ENCODE results near the gene SLC27A6. TPM values are rescaled to one million over a fixed set of nuclear protein-coding genes. Genes with fewer than 3 reads are reported as not detected.

Gene SLC27A6
- total RNA-seq, 1 donor from 2014 or later, result not detected

- Histone ChIP-seq H3K27me3 (peaks cover 20% of the 10 kb centered on the region), H3K4me3 (peak overlapping the region; percentile 32), H3K36me3 (no peaks in the 10 kb centered on the region), H3K27ac (no peak overlapping the region), H3K9me3 (no peaks in the 10 kb centered on the region), H3K4me1 (no peaks in the 10 kb centered on the region)
- TF ChIP-seq, protein P1, sequence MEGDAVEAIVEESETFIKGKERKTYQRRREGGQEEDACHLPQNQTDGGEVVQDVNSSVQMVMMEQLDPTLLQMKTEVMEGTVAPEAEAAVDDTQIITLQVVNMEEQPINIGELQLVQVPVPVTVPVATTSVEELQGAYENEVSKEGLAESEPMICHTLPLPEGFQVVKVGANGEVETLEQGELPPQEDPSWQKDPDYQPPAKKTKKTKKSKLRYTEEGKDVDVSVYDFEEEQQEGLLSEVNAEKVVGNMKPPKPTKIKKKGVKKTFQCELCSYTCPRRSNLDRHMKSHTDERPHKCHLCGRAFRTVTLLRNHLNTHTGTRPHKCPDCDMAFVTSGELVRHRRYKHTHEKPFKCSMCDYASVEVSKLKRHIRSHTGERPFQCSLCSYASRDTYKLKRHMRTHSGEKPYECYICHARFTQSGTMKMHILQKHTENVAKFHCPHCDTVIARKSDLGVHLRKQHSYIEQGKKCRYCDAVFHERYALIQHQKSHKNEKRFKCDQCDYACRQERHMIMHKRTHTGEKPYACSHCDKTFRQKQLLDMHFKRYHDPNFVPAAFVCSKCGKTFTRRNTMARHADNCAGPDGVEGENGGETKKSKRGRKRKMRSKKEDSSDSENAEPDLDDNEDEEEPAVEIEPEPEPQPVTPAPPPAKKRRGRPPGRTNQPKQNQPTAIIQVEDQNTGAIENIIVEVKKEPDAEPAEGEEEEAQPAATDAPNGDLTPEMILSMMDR (IDR thresholded peaks at IDR 0.05), result no peak
- DNase-seq (no peak), ATAC-seq (peak; percentile 23)
- intact Hi-C loops (cut with DNase I), result no loop called here
These were observed 482 bp downstream of the SLC27A6 start for GRCh38 chr5:128965638-128966302.

DNA sequence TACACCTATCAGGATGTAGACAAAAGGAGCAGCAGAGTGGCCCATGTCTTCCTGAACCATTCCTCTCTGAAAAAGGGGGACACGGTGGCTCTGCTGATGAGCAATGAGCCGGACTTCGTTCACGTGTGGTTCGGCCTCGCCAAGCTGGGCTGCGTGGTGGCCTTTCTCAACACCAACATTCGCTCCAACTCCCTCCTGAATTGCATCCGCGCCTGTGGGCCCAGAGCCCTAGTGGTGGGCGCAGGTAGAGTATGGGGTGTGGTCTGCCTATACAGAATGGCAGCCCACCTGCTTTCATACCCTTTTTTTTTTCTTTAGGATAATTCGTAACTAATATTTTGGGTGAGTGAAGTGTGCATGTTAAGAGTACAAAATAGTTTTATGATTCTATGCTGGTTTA, 1.1 kb downstream of the SLC27A6 start:
- no peaks in the 10 kb centered on the region for H3K9me3 ChIP-seq
- H3K27me3 ChIP-seq, result peaks cover 20% of the 10 kb centered on the region
- intact Hi-C loops (cut with DNase I), result no loop called here
- ATAC-seq, result no peak
- H3K36me3 ChIP-seq, result no peaks in the 10 kb centered on the region
- no peaks in the 10 kb centered on the region for H3K4me1 ChIP-seq
- TF ChIP-seq, protein P1 (IDR thresholded peaks at IDR 0.05), result no peak
- no peak for DNase-seq
- no peak overlapping the region for H3K4me3 ChIP-seq
- no peak overlapping the region for H3K27ac ChIP-seq

DNA sequence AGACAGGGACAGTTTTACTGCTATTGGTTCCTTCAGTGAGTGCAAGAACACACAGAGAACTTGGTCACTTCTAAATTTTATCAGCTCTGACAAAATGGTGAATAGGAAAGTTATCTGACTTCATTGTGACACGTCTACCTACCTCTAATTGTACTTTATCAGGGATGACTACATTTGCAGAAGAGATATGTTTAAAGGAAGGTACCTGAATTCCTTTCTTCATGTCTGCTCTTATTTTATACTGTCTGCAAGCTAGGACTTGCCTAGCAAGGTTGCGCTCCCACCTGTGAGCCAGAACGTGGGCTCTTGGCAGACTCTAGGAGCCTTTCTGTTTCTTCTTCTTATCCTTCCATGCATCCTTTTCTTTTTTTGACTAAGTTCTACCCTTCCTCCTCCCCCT, 1.6 kb downstream of the SLC27A6 start:
- no peaks in the 10 kb centered on the region for H3K36me3 ChIP-seq
- H3K27ac ChIP-seq, result no peak overlapping the region
- DNase-seq (no peak), ATAC-seq (no peak)
- intact Hi-C loops (cut with DNase I), result no loop called here
- no peaks in the 10 kb centered on the region for H3K9me3 ChIP-seq
- H3K4me1 ChIP-seq, result no peaks in the 10 kb centered on the region
- peaks cover 20% of the 10 kb centered on the region for H3K27me3 ChIP-seq
- H3K4me3 ChIP-seq, result no peak overlapping the region
- TF ChIP-seq, protein P1 (IDR thresholded peaks at IDR 0.05), result no peak

GRCh38 chr5:128973244-128973643, 8.0 kb downstream of the SLC27A6 start:
- no peak overlapping the region for H3K4me3 ChIP-seq
- intact Hi-C loops (cut with DNase I), result no loop called here
- H3K27ac ChIP-seq, result no peak overlapping the region
- ATAC-seq (no peak), DNase-seq (no peak)
- no peaks in the 10 kb centered on the region for H3K4me1 ChIP-seq
- no peaks in the 10 kb centered on the region for H3K9me3 ChIP-seq
- H3K27me3 ChIP-seq, result no peaks in the 10 kb centered on the region
- no peaks in the 10 kb centered on the region for H3K36me3 ChIP-seq
- TF ChIP-seq, protein P1 (IDR thresholded peaks at IDR 0.05), result no peak

GRCh38 chr5:128974567-128974966, 9.3 kb downstream of the SLC27A6 start:
- Histone ChIP-seq H3K27ac (no peak overlapping the region), H3K4me1 (no peaks in the 10 kb centered on the region), H3K36me3 (no peaks in the 10 kb centered on the region), H3K27me3 (no peaks in the 10 kb centered on the region), H3K4me3 (no peak overlapping the region), H3K9me3 (no peaks in the 10 kb centered on the region)
- TF ChIP-seq, protein P1 (IDR thresholded peaks at IDR 0.05), result no peak
- no peak for DNase-seq
- intact Hi-C loops (cut with DNase I), result no loop called here
- no peak for ATAC-seq

DNA sequence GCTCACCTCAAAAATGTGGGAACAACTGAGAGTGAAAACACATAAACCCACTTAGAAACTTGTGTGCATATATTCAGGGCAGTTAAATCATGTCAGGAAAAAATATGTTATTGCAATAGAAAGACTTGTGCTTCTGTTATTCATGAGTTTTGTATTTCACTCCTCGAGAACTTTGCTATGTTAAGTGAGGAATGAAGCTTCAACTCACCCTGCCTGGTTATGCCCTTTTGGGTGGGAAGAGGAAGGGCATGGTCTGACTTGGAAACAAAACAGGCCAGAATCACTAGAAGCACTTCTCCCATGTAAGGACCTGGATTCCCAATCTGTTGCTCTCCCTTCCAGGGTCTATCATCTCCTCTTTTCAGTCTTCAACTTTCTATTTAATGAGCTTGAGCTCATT, 14.5 kb downstream of the SLC27A6 start:
- H3K4me3 ChIP-seq, result no peak overlapping the region
- no peaks in the 10 kb centered on the region for H3K27me3 ChIP-seq
- H3K27ac ChIP-seq, result no peak overlapping the region
- DNase-seq (no peak), ATAC-seq (no peak)
- H3K36me3 ChIP-seq, result no peaks in the 10 kb centered on the region
- intact Hi-C loops (cut with DNase I), result no loop called here
- no peaks in the 10 kb centered on the region for H3K4me1 ChIP-seq
- TF ChIP-seq, protein P1 (IDR thresholded peaks at IDR 0.05), result no peak
- no peaks in the 10 kb centered on the region for H3K9me3 ChIP-seq

Measured in upper lobe of right lung (tissue), 1 donor.